GM12872 (cell line): ENCODE data around the gene CACNG7.

Experiments
- TF ChIP-seq, protein P1 (sequence below): IDR thresholded peaks from 3 replicates; pipeline ENCODE4 v1.5.1; 2011; ENCODE audit warnings: low read depth, mild to moderate bottlenecking, low read length, moderate library complexity; ENCODE audit not compliant: insufficient read depth

Gene CACNG7

DNA sequence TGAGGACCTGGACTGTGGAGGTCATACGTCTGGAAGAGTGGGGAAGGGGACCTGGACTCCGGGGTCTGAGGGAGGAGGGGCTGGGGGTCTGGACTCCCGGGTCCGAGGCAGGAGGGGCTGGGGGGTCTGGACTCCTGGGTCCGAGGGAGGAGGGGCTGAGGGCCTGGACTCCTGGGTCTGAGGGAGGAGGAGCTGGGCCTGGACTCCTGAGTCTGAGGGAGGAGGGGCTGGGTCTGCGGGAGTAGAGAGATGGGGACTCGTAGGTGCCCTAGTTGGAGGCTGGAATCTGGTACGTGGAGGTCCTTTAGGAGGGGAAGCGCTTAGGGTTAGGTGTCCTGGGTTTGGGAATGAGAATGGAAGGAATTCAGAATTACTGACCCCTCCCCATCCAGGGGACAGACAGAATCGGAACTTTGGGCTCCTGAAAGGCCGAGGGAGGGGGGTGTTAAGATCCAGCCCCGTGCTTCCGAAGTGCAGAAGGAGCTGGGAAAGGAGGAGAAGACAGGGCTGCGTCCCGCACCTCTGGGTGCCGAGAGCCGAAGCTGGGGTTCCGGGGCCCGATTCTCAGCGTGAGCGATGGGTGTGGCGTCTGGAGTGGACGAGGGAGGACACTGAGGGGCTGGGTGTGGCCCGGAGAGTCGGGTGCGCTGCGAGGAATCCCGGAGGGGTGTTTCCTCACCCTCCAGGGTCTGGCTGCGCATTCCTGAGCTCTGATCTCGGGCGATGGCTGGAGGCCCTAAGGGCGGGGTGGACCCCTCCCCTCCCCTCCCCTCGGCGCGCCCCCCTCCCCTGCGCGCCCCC is 40.8 kb upstream of the CACNG7 start:
- TF ChIP-seq, protein P1, sequence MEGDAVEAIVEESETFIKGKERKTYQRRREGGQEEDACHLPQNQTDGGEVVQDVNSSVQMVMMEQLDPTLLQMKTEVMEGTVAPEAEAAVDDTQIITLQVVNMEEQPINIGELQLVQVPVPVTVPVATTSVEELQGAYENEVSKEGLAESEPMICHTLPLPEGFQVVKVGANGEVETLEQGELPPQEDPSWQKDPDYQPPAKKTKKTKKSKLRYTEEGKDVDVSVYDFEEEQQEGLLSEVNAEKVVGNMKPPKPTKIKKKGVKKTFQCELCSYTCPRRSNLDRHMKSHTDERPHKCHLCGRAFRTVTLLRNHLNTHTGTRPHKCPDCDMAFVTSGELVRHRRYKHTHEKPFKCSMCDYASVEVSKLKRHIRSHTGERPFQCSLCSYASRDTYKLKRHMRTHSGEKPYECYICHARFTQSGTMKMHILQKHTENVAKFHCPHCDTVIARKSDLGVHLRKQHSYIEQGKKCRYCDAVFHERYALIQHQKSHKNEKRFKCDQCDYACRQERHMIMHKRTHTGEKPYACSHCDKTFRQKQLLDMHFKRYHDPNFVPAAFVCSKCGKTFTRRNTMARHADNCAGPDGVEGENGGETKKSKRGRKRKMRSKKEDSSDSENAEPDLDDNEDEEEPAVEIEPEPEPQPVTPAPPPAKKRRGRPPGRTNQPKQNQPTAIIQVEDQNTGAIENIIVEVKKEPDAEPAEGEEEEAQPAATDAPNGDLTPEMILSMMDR = no peak

- TF ChIP-seq, protein P1 = no peak
Observed at GRCh38 chr19:53868892-53869804, 39.9 kb upstream of the CACNG7 start.

DNA sequence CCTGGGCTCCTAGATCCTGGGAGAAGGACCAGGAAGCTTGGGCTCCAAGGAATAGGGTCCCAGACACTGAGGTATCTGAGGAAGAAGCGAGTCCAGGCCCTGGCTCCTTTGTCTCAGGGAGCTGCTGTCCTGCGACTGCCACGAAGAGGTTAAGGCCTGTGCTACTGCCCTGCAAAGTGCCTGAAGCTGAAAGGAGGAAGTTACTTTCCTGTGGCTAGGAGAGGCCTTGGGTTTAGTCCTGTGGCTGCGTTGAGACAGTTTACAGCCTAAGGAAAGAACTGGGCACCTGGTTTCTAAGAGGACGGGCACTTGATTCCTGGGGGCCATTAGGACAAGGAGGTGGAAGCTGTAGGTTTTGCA is 38.6 kb upstream of the CACNG7 start:
- TF ChIP-seq, protein P1 = no peak

- TF ChIP-seq, protein P1 = no peak
Observed at GRCh38 chr19:53871454-53871853, 37.6 kb upstream of the CACNG7 start.

- TF ChIP-seq, protein P1 = no peak
Observed at GRCh38 chr19:53872762-53873161, 36.3 kb upstream of the CACNG7 start.

DNA sequence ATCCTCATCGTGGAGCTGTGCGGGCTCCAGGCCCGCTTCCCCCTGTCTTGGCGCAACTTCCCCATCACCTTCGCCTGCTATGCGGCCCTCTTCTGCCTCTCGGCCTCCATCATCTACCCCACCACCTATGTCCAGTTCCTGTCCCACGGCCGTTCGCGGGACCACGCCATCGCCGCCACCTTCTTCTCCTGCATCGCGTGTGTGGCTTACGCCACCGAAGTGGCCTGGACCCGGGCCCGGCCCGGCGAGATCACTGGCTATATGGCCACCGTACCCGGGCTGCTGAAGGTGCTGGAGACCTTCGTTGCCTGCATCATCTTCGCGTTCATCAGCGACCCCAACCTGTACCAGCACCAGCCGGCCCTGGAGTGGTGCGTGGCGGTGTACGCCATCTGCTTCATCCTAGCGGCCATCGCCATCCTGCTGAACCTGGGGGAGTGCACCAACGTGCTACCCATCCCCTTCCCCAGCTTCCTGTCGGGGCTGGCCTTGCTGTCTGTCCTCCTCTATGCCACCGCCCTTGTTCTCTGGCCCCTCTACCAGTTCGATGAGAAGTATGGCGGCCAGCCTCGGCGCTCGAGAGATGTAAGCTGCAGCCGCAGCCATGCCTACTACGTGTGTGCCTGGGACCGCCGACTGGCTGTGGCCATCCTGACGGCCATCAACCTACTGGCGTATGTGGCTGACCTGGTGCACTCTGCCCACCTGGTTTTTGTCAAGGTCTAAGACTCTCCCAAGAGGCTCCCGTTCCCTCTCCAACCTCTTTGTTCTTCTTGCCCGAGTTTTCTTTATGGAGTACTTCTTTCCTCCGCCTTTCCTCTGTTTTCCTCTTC is 35.1 kb upstream of the CACNG7 start:
- TF ChIP-seq, protein P1 = no peak

DNA sequence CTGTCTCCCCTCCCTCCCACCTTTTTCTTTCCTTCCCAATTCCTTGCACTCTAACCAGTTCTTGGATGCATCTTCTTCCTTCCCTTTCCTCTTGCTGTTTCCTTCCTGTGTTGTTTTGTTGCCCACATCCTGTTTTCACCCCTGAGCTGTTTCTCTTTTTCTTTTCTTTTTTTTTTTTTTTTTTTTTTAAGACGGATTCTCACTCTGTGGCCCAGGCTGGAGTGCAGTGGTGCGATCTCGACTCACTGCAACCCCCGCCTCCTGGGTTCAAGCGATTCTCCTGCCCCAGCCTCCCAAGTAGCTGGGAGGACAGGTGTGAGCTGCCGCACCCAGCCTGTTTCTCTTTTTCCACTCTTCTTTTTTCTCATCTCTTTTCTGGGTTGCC is 34.5 kb upstream of the CACNG7 start:
- TF ChIP-seq, protein P1 = no peak
